ENCODE measurements around the gene CTBP2. TPM values are rescaled to one million over a fixed set of nuclear protein-coding genes. Genes with fewer than 3 reads are reported as not detected.
A peak's percentile ranks its signal among the peaks of the same experiment; 100 is the strongest.
"Not testable (repeated sequence)": the region's sequence is repeated elsewhere in the genome, so short reads cannot be mapped to it uniquely, and the experiment has no call there.

Gene CTBP2
- total and polyA plus RNA-seq, 2 donors from 2014 or later: 33.1 to 111 TPM

DNA sequence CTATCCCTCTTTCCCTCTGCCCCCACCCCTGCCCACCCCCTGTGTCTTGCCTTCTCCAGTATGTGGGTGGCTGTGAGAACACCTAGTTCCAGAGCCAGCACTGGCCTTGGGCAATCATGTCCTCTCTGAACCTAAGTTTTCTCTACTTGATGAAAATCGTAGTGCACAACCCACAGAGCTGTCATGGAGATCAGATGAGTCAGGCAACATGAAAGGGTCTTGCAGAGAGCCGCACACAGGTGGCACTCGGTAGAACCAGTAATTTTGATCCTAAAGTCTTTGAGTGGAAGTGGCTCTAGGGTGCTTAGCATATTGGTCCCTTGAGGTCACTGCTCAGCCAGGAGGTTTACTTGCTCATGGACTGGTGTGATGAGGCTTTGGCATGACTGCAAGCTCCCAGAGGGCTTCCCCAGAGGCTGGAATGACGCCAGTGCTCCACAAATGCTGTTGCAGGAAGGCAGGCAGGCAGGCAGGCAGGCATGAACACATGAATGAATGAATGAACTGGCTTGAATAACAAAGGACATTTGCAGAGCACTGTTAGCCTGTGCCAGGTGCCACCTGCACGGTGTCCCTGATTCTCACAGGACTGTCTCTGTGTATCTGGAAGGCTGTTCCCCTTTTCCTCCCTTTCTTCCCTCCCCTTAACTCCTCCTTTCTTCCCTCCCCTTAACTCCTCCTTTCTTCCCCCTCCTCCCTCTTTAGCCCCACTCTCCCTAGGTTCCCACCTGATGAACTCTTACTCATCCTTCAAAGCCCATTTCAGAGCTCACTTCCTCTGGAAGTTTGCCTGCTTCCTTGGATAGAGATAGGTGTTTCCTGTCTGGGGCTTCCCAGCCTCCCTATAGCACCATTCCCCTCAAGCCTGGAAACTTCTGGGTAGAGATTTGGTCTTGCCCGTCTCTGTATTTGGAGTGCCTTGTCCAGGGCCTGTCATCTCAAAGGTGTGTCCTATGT, 27.2 kb upstream of the CTBP2 start:
- no peak for FAIRE-seq
- Histone ChIP-seq H3K36me3 (ENCODE audit: control insufficient read depth in 2 of 3, insufficient read depth in 3 of 3, low read length in 3 of 3) (no peaks in the 10 kb centered on the region), H3K4me1 (ENCODE audit: control insufficient read depth in 2 of 3, insufficient read depth in 2 of 3, low read depth in 1 of 3, low read length in 3 of 3) (no peaks in the 10 kb centered on the region), H3K27ac (ENCODE audit: low read depth in 2 of 2, low read length in 2 of 2) (no peak overlapping the region), H3K9me3 (ENCODE audit: control insufficient read depth in 2 of 3, insufficient read depth in 1 of 3, low read length in 3 of 3) (no peaks in the 10 kb centered on the region), H3K27me3 (ENCODE audit: control insufficient read depth, insufficient read depth, low read length) (no peaks in the 10 kb centered on the region), H3K9ac (ENCODE audit: low read length in 3 of 3) (no peak overlapping the region), H3K4me3 (ENCODE audit: low read length in 3 of 3) (no peak overlapping the region)
- TF ChIP-seq, protein P1, sequence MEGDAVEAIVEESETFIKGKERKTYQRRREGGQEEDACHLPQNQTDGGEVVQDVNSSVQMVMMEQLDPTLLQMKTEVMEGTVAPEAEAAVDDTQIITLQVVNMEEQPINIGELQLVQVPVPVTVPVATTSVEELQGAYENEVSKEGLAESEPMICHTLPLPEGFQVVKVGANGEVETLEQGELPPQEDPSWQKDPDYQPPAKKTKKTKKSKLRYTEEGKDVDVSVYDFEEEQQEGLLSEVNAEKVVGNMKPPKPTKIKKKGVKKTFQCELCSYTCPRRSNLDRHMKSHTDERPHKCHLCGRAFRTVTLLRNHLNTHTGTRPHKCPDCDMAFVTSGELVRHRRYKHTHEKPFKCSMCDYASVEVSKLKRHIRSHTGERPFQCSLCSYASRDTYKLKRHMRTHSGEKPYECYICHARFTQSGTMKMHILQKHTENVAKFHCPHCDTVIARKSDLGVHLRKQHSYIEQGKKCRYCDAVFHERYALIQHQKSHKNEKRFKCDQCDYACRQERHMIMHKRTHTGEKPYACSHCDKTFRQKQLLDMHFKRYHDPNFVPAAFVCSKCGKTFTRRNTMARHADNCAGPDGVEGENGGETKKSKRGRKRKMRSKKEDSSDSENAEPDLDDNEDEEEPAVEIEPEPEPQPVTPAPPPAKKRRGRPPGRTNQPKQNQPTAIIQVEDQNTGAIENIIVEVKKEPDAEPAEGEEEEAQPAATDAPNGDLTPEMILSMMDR (IDR thresholded peaks at IDR 0.05; ENCODE audit: borderline replicate concordance, extremely low read depth, insufficient read depth): no peak
- intact Hi-C loops (cut with DNase I): no loop called here
- DNase-seq: no peak

- TF ChIP-seq, protein P1 (IDR thresholded peaks at IDR 0.05; ENCODE audit: borderline replicate concordance, extremely low read depth, insufficient read depth): no peak
- Histone ChIP-seq H3K27ac (ENCODE audit: low read depth in 2 of 2, low read length in 2 of 2) (no peak overlapping the region), H3K36me3 (ENCODE audit: control insufficient read depth in 2 of 3, insufficient read depth in 3 of 3, low read length in 3 of 3) (no peaks in the 10 kb centered on the region), H3K4me3 (ENCODE audit: low read length in 3 of 3) (no peak overlapping the region), H3K27me3 (ENCODE audit: control insufficient read depth, insufficient read depth, low read length) (no peaks in the 10 kb centered on the region), H3K9me3 (ENCODE audit: control insufficient read depth in 2 of 3, insufficient read depth in 1 of 3, low read length in 3 of 3) (no peaks in the 10 kb centered on the region), H3K4me1 (ENCODE audit: control insufficient read depth in 2 of 3, insufficient read depth in 2 of 3, low read depth in 1 of 3, low read length in 3 of 3) (no peaks in the 10 kb centered on the region), H3K9ac (ENCODE audit: low read length in 3 of 3) (no peak overlapping the region)
- intact Hi-C loops (cut with DNase I): no loop called here
- no peak for FAIRE-seq
- peak in 1 of 5 donors; percentile 5 for DNase-seq
Observed at GRCh38 chr10:125186431-125187170, 26.2 kb upstream of the CTBP2 start.

DNA sequence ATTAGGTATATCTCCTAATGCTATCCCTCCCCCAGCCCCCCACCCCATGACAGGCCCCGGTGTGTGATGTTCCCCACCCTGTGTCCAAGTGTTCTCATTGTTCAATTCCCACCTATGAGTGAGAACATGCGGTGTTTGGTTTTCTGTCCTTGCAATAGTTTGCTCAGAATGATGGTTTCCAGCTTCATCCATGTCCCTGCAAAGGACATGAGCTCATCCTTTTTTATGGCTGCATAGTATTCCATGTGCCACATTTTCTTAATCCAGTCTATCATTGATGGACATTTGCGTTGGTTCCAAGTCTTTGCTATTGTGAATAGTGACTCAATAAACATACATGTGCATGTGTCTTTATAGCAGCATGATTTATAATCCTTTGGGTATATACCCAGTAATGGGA, 18.7 kb upstream of the CTBP2 start:
- H3K27me3 ChIP-seq (ENCODE audit: control insufficient read depth, insufficient read depth, low read length); H3K9ac ChIP-seq (ENCODE audit: low read length in 3 of 3); intact Hi-C loops (cut with DNase I); H3K36me3 ChIP-seq (ENCODE audit: control insufficient read depth in 2 of 3, insufficient read depth in 3 of 3, low read length in 3 of 3); DNase-seq; FAIRE-seq; H3K9me3 ChIP-seq (ENCODE audit: control insufficient read depth in 2 of 3, insufficient read depth in 1 of 3, low read length in 3 of 3); H3K4me1 ChIP-seq (ENCODE audit: control insufficient read depth in 2 of 3, insufficient read depth in 2 of 3, low read depth in 1 of 3, low read length in 3 of 3); H3K27ac ChIP-seq (ENCODE audit: low read depth in 2 of 2, low read length in 2 of 2); H3K4me3 ChIP-seq (ENCODE audit: low read length in 3 of 3): not testable (repeated sequence)

All from kidney (tissue), 14 donors.